Measurements from ENCODE around the gene RIC8B. TPM values are rescaled to one million over a fixed set of nuclear protein-coding genes. Genes with fewer than 3 reads are reported as not detected.

The RIC8B gene
- total RNA-seq, 2 donors from 2014 or later = 13.9 to 14.6 TPM

GRCh38 chr12:106743270-106743988 lies 31.1 kb upstream of the RIC8B start:
- Histone ChIP-seq H3K4me3 (no peak overlapping the region), H3K27me3 (peaks cover 3% of the 10 kb centered on the region), H3K9ac (ENCODE audit: low read depth in 2 of 2, low read length in 2 of 2) (no peak overlapping the region), H3K4me1 (peaks cover 2% of the 10 kb centered on the region), H3K9me3 (no peaks in the 10 kb centered on the region), H3K36me3 (no peaks in the 10 kb centered on the region), H3K27ac (no peak overlapping the region)
- TF ChIP-seq CTCF (IDR thresholded peaks at IDR 0.05) = no peak
- DNase-seq = no peak
- intact Hi-C loops (cut with DNase I) = no loop called here

GRCh38 chr12:106744600-106744999 lies 29.9 kb upstream of the RIC8B start:
- H3K4me1 ChIP-seq = peaks cover 2% of the 10 kb centered on the region
- DNase-seq = no peak
- H3K27ac ChIP-seq = no peak overlapping the region
- no peak overlapping the region for H3K9ac ChIP-seq (ENCODE audit: low read depth in 2 of 2, low read length in 2 of 2)
- TF ChIP-seq CTCF (IDR thresholded peaks at IDR 0.05) = no peak
- H3K4me3 ChIP-seq = no peak overlapping the region
- H3K36me3 ChIP-seq = no peaks in the 10 kb centered on the region
- peaks cover 3% of the 10 kb centered on the region for H3K27me3 ChIP-seq
- intact Hi-C loops (cut with DNase I) = no loop called here
- H3K9me3 ChIP-seq = no peaks in the 10 kb centered on the region

- no peaks in the 10 kb centered on the region for H3K9me3 ChIP-seq
- H3K27me3 ChIP-seq = peaks cover 3% of the 10 kb centered on the region
- DNase-seq = no peak
- H3K27ac ChIP-seq = no peak overlapping the region
- TF ChIP-seq CTCF (IDR thresholded peaks at IDR 0.05) = no peak
- H3K9ac ChIP-seq (ENCODE audit: low read depth in 2 of 2, low read length in 2 of 2) = no peak overlapping the region
- H3K4me1 ChIP-seq = no peaks in the 10 kb centered on the region
- intact Hi-C loops (cut with DNase I) = no loop called here
- no peaks in the 10 kb centered on the region for H3K36me3 ChIP-seq
- H3K4me3 ChIP-seq = no peak overlapping the region
Measured at GRCh38 chr12:106745181-106745745, 29.2 kb upstream of the RIC8B start.

- intact Hi-C loops (cut with DNase I) = no loop called here
- Histone ChIP-seq H3K27ac (no peak overlapping the region), H3K9ac (ENCODE audit: low read depth in 2 of 2, low read length in 2 of 2) (no peak overlapping the region), H3K4me1 (no peaks in the 10 kb centered on the region), H3K27me3 (peaks cover 3% of the 10 kb centered on the region), H3K4me3 (no peak overlapping the region), H3K36me3 (no peaks in the 10 kb centered on the region), H3K9me3 (no peaks in the 10 kb centered on the region)
- DNase-seq = no peak
- TF ChIP-seq CTCF (IDR thresholded peaks at IDR 0.05) = no peak
Measured at GRCh38 chr12:106747973-106748436, 26.5 kb upstream of the RIC8B start.

- Histone ChIP-seq H3K4me3 (no peak overlapping the region), H3K9me3 (no peaks in the 10 kb centered on the region), H3K27ac (no peak overlapping the region), H3K27me3 (peaks cover under 1% of the 10 kb centered on the region), H3K4me1 (no peaks in the 10 kb centered on the region), H3K9ac (ENCODE audit: low read depth in 2 of 2, low read length in 2 of 2) (no peak overlapping the region), H3K36me3 (no peaks in the 10 kb centered on the region)
- intact Hi-C loops (cut with DNase I) = no loop called here
- DNase-seq = no peak
- no peak for TF ChIP-seq CTCF (IDR thresholded peaks at IDR 0.05)
Measured at GRCh38 chr12:106750524-106750923, 24.0 kb upstream of the RIC8B start.

Data from colonic mucosa (tissue), 4 donors.